WTC11 (cell line): ENCODE data around the gene KDM1A.

Experiments used
- GABPB1 ChIP-seq: sonication (generic); formaldehyde crosslinking; IDR thresholded peaks from 2 replicates; pipeline ENCODE4 v1.8.1; 2023; ENCODE audit warnings: mild to moderate bottlenecking, missing genetic modification reagents
- MXD4 ChIP-seq: fragments of 250-450 bp; sonication (Bioruptor Pico); IDR thresholded peaks from 2 replicates; pipeline ENCODE4 v1.8.0; 2021; ENCODE audit warnings: mild to moderate bottlenecking, moderate library complexity, borderline replicate concordance
- TF ChIP-seq, protein P1 (sequence below): sonication (generic); formaldehyde crosslinking; IDR thresholded peaks from 2 replicates; pipeline ENCODE4 v1.8.1; 2022; ENCODE audit warnings: missing genetic modification reagents, borderline replicate concordance
- TF ChIP-seq, protein P2 (sequence below): sonication (generic); formaldehyde crosslinking; IDR thresholded peaks from 2 replicates; pipeline ENCODE4 v1.8.0; 2022; ENCODE audit warnings: mild to moderate bottlenecking, missing genetic modification reagents
- TF ChIP-seq, protein P3 (sequence below): fragments of 200-600 bp; IDR thresholded peaks from 2 replicates; pipeline ENCODE4 v1.8.0; 2022; ENCODE audit warnings: antibody characterized with exemption

DNA sequence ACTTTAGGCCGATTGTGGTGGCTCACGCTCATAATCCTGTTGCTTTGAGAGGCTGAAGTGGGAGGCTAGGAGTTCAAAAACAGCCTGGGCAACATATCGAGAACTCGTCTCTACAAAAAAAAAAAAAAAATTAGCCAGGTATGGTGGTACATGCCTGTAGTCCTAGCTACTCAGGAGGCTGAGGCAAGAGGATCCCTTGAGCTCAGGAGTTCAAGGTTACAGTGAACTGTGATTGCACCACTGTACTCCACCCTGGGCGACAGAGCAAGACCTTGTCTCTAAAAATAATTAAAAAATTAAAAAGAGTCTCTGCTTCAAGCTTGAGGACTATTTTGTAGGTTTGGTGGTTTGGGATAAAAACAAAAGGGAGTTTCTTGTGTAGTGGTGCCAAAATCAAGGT is 21.2 kb downstream of the KDM1A start:
- TF ChIP-seq, protein P1, sequence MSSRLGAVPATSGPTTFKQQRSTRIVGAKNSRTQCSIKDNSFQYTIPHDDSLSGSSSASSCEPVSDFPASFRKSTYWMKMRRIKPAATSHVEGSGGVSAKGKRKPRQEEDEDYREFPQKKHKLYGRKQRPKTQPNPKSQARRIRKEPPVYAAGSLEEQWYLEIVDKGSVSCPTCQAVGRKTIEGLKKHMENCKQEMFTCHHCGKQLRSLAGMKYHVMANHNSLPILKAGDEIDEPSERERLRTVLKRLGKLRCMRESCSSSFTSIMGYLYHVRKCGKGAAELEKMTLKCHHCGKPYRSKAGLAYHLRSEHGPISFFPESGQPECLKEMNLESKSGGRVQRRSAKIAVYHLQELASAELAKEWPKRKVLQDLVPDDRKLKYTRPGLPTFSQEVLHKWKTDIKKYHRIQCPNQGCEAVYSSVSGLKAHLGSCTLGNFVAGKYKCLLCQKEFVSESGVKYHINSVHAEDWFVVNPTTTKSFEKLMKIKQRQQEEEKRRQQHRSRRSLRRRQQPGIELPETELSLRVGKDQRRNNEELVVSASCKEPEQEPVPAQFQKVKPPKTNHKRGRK (CRISPR knock-in tag), result no peak
- TF ChIP-seq, protein P2, sequence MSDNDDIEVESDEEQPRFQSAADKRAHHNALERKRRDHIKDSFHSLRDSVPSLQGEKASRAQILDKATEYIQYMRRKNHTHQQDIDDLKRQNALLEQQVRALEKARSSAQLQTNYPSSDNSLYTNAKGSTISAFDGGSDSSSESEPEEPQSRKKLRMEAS (CRISPR knock-in tag), result no peak
- TF ChIP-seq, protein P3, sequence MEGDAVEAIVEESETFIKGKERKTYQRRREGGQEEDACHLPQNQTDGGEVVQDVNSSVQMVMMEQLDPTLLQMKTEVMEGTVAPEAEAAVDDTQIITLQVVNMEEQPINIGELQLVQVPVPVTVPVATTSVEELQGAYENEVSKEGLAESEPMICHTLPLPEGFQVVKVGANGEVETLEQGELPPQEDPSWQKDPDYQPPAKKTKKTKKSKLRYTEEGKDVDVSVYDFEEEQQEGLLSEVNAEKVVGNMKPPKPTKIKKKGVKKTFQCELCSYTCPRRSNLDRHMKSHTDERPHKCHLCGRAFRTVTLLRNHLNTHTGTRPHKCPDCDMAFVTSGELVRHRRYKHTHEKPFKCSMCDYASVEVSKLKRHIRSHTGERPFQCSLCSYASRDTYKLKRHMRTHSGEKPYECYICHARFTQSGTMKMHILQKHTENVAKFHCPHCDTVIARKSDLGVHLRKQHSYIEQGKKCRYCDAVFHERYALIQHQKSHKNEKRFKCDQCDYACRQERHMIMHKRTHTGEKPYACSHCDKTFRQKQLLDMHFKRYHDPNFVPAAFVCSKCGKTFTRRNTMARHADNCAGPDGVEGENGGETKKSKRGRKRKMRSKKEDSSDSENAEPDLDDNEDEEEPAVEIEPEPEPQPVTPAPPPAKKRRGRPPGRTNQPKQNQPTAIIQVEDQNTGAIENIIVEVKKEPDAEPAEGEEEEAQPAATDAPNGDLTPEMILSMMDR, result no peak
- TF ChIP-seq MXD4 (CRISPR knock-in tag), result no peak
- TF ChIP-seq GABPB1 (CRISPR knock-in tag), result no peak
